WTC11 (cell line): ENCODE results near the gene ACACA. TPM values are rescaled to one million over a fixed set of nuclear protein-coding genes. Genes with fewer than 3 reads are reported as not detected.

ENCODE experiments used
- ATAC-seq: fragments of 200-7000 bp; cut with Tn5 transposase; 2 replicates; pipeline ENCODE4 v1.10.0; 2021; ENCODE audit warnings: mild to moderate bottlenecking, moderate library complexity
- CTCF ChIA-PET: fragments of 300-600 bp; sonication (Branson Sonifier 250); formaldehyde crosslinking; loops from one replicate; lab custom pipeline; 2021; ENCODE audit warnings: antibody characterized with exemption; lab: Charles Lee
- POLR2A ChIA-PET: fragments of 350-600 bp; sonication (Branson Sonifier 250); formaldehyde crosslinking; loops from one replicate; lab custom pipeline; 2021; ENCODE audit warnings: antibody characterized with exemption; lab: Charles Lee
- DNase-seq: peaks from one replicate; pipeline ENCODE4 v3.0.0; 2021; ENCODE audit warnings: low spot score
- H3K27ac Mint-ChIP-seq: 2 replicates; pipeline ENCODE4 v1.8.0; 2021; ENCODE audit warnings: mixed read lengths
- H3K27me3 Mint-ChIP-seq: 2 replicates; pipeline ENCODE4 v1.8.0; 2021; ENCODE audit warnings: low read depth, mild to moderate bottlenecking, moderate library complexity, mixed read lengths
- H3K36me3 Mint-ChIP-seq: 2 replicates; pipeline ENCODE4 v1.8.0; 2021; ENCODE audit warnings: mixed read lengths
- H3K4me1 Mint-ChIP-seq: 2 replicates; pipeline ENCODE4 v1.8.0; 2022; ENCODE audit warnings: mixed read lengths
- H3K4me3 Mint-ChIP-seq: 2 replicates; pipeline ENCODE4 v1.8.0; 2021; ENCODE audit warnings: mild to moderate bottlenecking, moderate library complexity, mixed read lengths
- H3K9me3 Mint-ChIP-seq: 2 replicates; pipeline ENCODE4 v1.8.0; 2021; ENCODE audit warnings: mixed read lengths
- ESRRA ChIP-seq: sonication (generic); formaldehyde crosslinking; IDR thresholded peaks from 2 replicates; pipeline ENCODE4 v1.8.1; 2022; ENCODE audit warnings: mild to moderate bottlenecking, missing genetic modification reagents, borderline replicate concordance
- GRHL2 ChIP-seq: fragments of 250-450 bp; sonication (Bioruptor Pico); IDR thresholded peaks from 2 replicates; pipeline ENCODE4 v1.8.0; 2022; ENCODE audit warnings: mild to moderate bottlenecking, moderate library complexity; ENCODE audit not compliant: insufficient replicate concordance, severe bottlenecking
- JAZF1 ChIP-seq: fragments of 250-450 bp; sonication (Bioruptor Pico); IDR thresholded peaks from 2 replicates; pipeline ENCODE4 v1.9.0; 2021; ENCODE audit warnings: moderate library complexity, mild to moderate bottlenecking, inconsistent platforms
- SMAD4 ChIP-seq: sonication (generic); formaldehyde crosslinking; IDR thresholded peaks from 2 replicates; pipeline ENCODE4 v1.8.0; 2022; ENCODE audit warnings: mild to moderate bottlenecking, missing genetic modification reagents
- total RNA-seq: library from RNA; stranded (reverse); gene quantifications from 3 replicates; pipeline ENCODE4 v1.2.3, GENCODE V29; 2021
- TF ChIP-seq, protein P1 (sequence below): sonication (generic); formaldehyde crosslinking; IDR thresholded peaks from 2 replicates; pipeline ENCODE4 v1.8.1; 2023; ENCODE audit warnings: mild to moderate bottlenecking, missing genetic modification reagents
- TF ChIP-seq, protein P2 (sequence below): sonication (generic); formaldehyde crosslinking; IDR thresholded peaks from 2 replicates; pipeline ENCODE4 v1.8.0; 2022; ENCODE audit warnings: mild to moderate bottlenecking, missing genetic modification reagents
- TF ChIP-seq, protein P3 (sequence below): sonication (generic); formaldehyde crosslinking; IDR thresholded peaks from 2 replicates; pipeline ENCODE4 v1.8.0; 2023; ENCODE audit warnings: missing genetic modification reagents, mild to moderate bottlenecking, borderline replicate concordance
- TF ChIP-seq, protein P4 (sequence below): fragments of 250-450 bp; sonication (Bioruptor Pico); IDR thresholded peaks from 2 replicates; pipeline ENCODE4 v1.9.0; 2021; ENCODE audit warnings: mild to moderate bottlenecking, borderline replicate concordance
- TF ChIP-seq, protein P5 (sequence below): fragments of 250-450 bp; sonication (Bioruptor Pico); IDR thresholded peaks from 2 replicates; pipeline ENCODE4 v2.1.2; 2022; ENCODE audit warnings: mild to moderate bottlenecking, moderate library complexity
- TF ChIP-seq, protein P6 (sequence below): sonication (generic); formaldehyde crosslinking; IDR thresholded peaks from 2 replicates; pipeline ENCODE4 v1.8.1; 2022; ENCODE audit warnings: low read depth, mild to moderate bottlenecking, moderate library complexity, missing genetic modification reagents, borderline replicate concordance
- TF ChIP-seq, protein P7 (sequence below): fragments of 250-450 bp; sonication (Bioruptor Pico); IDR thresholded peaks from 2 replicates; pipeline ENCODE4 v1.9.0; 2021; ENCODE audit warnings: moderate library complexity, mild to moderate bottlenecking, inconsistent platforms, borderline replicate concordance
- TF ChIP-seq, protein P8 (sequence below): sonication (generic); formaldehyde crosslinking; conservative IDR thresholded peaks from 2 replicates; pipeline ENCODE4 v1.8.1; 2023; ENCODE audit warnings: mild to moderate bottlenecking, low read depth, missing genetic modification reagents, moderate library complexity

ACACA gene
- total RNA-seq, 1 experiment from 2014 or later: 167 TPM

DNA sequence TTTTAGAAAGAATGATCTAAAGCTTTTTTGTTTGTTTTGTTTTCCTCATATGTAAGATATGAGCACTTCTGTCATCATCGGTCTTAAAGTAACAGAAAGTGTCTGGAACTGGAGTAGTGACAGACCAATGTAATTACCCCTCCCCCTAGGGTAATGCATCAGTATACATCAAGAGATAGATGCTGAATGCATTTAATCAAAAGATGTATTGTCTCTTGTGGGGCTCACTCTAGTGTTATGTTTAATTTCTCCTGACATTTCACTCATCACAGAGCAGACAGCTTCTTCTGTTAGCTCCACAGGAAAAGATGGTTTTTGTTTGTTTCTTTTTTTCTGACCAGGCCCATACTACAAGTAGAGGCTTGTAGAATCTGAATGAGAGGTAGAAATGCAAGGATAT is 199.5 kb downstream of the ACACA start:
- ATAC-seq (no peak), DNase-seq (no peak)
- CTCF ChIA-PET: no interaction called here
- Mint-ChIP-seq H3K27me3 (no peaks in the 10 kb centered on the region), H3K27ac (no peak overlapping the region), H3K4me1 (0 out of 2 replicates have a peak, but pooled peaks cover 1% of the 10 kb centered on the region), H3K9me3 (no peaks in the 10 kb centered on the region), H3K36me3 (peaks cover 24% of the 10 kb centered on the region), H3K4me3 (no peak overlapping the region)
- TF ChIP-seq, protein P1, sequence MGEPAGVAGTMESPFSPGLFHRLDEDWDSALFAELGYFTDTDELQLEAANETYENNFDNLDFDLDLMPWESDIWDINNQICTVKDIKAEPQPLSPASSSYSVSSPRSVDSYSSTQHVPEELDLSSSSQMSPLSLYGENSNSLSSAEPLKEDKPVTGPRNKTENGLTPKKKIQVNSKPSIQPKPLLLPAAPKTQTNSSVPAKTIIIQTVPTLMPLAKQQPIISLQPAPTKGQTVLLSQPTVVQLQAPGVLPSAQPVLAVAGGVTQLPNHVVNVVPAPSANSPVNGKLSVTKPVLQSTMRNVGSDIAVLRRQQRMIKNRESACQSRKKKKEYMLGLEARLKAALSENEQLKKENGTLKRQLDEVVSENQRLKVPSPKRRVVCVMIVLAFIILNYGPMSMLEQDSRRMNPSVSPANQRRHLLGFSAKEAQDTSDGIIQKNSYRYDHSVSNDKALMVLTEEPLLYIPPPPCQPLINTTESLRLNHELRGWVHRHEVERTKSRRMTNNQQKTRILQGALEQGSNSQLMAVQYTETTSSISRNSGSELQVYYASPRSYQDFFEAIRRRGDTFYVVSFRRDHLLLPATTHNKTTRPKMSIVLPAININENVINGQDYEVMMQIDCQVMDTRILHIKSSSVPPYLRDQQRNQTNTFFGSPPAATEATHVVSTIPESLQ (CRISPR knock-in tag): no peak
- TF ChIP-seq, protein P2, sequence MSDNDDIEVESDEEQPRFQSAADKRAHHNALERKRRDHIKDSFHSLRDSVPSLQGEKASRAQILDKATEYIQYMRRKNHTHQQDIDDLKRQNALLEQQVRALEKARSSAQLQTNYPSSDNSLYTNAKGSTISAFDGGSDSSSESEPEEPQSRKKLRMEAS (CRISPR knock-in tag): no peak
- TF ChIP-seq ESRRA (CRISPR knock-in tag): no peak
- TF ChIP-seq GRHL2 (CRISPR knock-in tag): no peak
- no peak for TF ChIP-seq JAZF1
- TF ChIP-seq, protein P3, sequence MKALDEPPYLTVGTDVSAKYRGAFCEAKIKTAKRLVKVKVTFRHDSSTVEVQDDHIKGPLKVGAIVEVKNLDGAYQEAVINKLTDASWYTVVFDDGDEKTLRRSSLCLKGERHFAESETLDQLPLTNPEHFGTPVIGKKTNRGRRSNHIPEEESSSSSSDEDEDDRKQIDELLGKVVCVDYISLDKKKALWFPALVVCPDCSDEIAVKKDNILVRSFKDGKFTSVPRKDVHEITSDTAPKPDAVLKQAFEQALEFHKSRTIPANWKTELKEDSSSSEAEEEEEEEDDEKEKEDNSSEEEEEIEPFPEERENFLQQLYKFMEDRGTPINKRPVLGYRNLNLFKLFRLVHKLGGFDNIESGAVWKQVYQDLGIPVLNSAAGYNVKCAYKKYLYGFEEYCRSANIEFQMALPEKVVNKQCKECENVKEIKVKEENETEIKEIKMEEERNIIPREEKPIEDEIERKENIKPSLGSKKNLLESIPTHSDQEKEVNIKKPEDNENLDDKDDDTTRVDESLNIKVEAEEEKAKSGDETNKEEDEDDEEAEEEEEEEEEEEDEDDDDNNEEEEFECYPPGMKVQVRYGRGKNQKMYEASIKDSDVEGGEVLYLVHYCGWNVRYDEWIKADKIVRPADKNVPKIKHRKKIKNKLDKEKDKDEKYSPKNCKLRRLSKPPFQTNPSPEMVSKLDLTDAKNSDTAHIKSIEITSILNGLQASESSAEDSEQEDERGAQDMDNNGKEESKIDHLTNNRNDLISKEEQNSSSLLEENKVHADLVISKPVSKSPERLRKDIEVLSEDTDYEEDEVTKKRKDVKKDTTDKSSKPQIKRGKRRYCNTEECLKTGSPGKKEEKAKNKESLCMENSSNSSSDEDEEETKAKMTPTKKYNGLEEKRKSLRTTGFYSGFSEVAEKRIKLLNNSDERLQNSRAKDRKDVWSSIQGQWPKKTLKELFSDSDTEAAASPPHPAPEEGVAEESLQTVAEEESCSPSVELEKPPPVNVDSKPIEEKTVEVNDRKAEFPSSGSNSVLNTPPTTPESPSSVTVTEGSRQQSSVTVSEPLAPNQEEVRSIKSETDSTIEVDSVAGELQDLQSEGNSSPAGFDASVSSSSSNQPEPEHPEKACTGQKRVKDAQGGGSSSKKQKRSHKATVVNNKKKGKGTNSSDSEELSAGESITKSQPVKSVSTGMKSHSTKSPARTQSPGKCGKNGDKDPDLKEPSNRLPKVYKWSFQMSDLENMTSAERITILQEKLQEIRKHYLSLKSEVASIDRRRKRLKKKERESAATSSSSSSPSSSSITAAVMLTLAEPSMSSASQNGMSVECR (CRISPR knock-in tag): no peak
- TF ChIP-seq, protein P4, sequence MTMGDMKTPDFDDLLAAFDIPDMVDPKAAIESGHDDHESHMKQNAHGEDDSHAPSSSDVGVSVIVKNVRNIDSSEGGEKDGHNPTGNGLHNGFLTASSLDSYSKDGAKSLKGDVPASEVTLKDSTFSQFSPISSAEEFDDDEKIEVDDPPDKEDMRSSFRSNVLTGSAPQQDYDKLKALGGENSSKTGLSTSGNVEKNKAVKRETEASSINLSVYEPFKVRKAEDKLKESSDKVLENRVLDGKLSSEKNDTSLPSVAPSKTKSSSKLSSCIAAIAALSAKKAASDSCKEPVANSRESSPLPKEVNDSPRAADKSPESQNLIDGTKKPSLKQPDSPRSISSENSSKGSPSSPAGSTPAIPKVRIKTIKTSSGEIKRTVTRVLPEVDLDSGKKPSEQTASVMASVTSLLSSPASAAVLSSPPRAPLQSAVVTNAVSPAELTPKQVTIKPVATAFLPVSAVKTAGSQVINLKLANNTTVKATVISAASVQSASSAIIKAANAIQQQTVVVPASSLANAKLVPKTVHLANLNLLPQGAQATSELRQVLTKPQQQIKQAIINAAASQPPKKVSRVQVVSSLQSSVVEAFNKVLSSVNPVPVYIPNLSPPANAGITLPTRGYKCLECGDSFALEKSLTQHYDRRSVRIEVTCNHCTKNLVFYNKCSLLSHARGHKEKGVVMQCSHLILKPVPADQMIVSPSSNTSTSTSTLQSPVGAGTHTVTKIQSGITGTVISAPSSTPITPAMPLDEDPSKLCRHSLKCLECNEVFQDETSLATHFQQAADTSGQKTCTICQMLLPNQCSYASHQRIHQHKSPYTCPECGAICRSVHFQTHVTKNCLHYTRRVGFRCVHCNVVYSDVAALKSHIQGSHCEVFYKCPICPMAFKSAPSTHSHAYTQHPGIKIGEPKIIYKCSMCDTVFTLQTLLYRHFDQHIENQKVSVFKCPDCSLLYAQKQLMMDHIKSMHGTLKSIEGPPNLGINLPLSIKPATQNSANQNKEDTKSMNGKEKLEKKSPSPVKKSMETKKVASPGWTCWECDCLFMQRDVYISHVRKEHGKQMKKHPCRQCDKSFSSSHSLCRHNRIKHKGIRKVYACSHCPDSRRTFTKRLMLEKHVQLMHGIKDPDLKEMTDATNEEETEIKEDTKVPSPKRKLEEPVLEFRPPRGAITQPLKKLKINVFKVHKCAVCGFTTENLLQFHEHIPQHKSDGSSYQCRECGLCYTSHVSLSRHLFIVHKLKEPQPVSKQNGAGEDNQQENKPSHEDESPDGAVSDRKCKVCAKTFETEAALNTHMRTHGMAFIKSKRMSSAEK: no peak
- TF ChIP-seq, protein P5, sequence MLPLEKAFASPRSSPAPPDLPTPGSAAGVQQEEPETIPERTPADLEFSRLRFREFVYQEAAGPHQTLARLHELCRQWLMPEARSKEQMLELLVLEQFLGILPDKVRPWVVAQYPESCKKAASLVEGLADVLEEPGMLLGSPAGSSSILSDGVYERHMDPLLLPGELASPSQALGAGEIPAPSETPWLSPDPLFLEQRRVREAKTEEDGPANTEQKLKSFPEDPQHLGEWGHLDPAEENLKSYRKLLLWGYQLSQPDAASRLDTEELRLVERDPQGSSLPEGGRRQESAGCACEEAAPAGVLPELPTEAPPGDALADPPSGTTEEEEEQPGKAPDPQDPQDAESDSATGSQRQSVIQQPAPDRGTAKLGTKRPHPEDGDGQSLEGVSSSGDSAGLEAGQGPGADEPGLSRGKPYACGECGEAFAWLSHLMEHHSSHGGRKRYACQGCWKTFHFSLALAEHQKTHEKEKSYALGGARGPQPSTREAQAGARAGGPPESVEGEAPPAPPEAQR (CRISPR knock-in tag): no peak
- POLR2A ChIA-PET: no interaction called here

DNA sequence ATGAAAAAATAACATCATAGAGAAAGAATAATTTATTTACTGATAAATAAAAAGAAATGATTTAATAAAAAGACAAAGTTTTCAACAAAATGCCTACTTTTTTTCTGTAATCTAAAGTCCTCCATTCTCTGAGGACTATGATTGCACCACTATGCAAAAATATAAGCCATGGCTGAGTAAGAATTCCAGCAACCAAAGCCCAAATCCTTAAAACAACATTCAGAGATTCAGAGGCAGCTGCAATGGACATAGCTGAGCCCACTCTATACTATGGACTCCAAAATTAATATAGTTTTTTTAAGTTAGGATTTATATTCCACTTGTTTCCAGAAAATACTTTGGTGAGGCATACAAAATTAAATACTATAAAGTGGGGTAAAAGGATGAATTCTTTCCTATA is 200.3 kb downstream of the ACACA start:
- H3K36me3 Mint-ChIP-seq: peaks cover 27% of the 10 kb centered on the region
- no peaks in the 10 kb centered on the region for H3K9me3 Mint-ChIP-seq
- no peak for DNase-seq
- no peak overlapping the region for H3K27ac Mint-ChIP-seq
- no peaks in the 10 kb centered on the region for H3K4me1 Mint-ChIP-seq
- H3K4me3 Mint-ChIP-seq: no peak overlapping the region
- ChIA-PET POLR2A (no interaction called here), CTCF (no interaction called here)
- no peaks in the 10 kb centered on the region for H3K27me3 Mint-ChIP-seq
- ATAC-seq: no peak
- TF ChIP-seq, protein P6, sequence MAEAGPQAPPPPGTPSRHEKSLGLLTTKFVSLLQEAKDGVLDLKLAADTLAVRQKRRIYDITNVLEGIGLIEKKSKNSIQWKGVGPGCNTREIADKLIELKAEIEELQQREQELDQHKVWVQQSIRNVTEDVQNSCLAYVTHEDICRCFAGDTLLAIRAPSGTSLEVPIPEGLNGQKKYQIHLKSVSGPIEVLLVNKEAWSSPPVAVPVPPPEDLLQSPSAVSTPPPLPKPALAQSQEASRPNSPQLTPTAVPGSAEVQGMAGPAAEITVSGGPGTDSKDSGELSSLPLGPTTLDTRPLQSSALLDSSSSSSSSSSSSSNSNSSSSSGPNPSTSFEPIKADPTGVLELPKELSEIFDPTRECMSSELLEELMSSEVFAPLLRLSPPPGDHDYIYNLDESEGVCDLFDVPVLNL (CRISPR knock-in tag): no peak
- no peak for TF ChIP-seq SMAD4
- TF ChIP-seq, protein P7, sequence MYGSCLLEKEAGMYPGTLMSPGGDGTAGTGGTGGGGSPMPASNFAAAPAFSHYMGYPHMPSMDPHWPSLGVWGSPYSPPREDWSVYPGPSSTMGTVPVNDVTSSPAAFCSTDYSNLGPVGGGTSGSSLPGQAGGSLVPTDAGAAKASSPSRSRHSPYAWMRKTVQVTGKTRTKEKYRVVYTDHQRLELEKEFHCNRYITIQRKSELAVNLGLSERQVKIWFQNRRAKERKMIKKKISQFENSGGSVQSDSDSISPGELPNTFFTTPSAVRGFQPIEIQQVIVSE (CRISPR knock-in tag): no peak
- TF ChIP-seq, protein P8, sequence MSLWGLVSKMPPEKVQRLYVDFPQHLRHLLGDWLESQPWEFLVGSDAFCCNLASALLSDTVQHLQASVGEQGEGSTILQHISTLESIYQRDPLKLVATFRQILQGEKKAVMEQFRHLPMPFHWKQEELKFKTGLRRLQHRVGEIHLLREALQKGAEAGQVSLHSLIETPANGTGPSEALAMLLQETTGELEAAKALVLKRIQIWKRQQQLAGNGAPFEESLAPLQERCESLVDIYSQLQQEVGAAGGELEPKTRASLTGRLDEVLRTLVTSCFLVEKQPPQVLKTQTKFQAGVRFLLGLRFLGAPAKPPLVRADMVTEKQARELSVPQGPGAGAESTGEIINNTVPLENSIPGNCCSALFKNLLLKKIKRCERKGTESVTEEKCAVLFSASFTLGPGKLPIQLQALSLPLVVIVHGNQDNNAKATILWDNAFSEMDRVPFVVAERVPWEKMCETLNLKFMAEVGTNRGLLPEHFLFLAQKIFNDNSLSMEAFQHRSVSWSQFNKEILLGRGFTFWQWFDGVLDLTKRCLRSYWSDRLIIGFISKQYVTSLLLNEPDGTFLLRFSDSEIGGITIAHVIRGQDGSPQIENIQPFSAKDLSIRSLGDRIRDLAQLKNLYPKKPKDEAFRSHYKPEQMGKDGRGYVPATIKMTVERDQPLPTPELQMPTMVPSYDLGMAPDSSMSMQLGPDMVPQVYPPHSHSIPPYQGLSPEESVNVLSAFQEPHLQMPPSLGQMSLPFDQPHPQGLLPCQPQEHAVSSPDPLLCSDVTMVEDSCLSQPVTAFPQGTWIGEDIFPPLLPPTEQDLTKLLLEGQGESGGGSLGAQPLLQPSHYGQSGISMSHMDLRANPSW: no peak
